ENCODE results near the gene NXPE4.

GRCh38 chr11:114566276-114566675 lies 29.3 kb downstream of the NXPE4 start:
- TF ChIP-seq POLR2A (IDR thresholded peaks at IDR 0.05), result no peak
- TF ChIP-seq, protein P1, sequence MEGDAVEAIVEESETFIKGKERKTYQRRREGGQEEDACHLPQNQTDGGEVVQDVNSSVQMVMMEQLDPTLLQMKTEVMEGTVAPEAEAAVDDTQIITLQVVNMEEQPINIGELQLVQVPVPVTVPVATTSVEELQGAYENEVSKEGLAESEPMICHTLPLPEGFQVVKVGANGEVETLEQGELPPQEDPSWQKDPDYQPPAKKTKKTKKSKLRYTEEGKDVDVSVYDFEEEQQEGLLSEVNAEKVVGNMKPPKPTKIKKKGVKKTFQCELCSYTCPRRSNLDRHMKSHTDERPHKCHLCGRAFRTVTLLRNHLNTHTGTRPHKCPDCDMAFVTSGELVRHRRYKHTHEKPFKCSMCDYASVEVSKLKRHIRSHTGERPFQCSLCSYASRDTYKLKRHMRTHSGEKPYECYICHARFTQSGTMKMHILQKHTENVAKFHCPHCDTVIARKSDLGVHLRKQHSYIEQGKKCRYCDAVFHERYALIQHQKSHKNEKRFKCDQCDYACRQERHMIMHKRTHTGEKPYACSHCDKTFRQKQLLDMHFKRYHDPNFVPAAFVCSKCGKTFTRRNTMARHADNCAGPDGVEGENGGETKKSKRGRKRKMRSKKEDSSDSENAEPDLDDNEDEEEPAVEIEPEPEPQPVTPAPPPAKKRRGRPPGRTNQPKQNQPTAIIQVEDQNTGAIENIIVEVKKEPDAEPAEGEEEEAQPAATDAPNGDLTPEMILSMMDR (IDR thresholded peaks at IDR 0.05), result no peak

Measured in vagina (tissue), 2 donors.